Astrocyte (in vitro differentiated cells and primary cell): ENCODE data around the gene BTRC. TPM values are rescaled to one million over a fixed set of nuclear protein-coding genes. Genes with fewer than 3 reads are reported as not detected.
A peak's percentile ranks its signal among the peaks of the same experiment; 100 is the strongest.

ENCODE experiments used
- DNase-seq: peaks from one replicate; pipeline ENCODE4 v3.0.0-alpha.2; 2010; ENCODE audit warnings: low read depth
- FAIRE-seq: peaks from 2 replicates; lab custom pipeline; 2011; peaks lifted over from hg19 to GRCh38; lab: Jason Lieb, UNC
- H2AFZ ChIP-seq: 2 replicates; pipeline ENCODE4 v1.6.0; 2012; ENCODE audit warnings: low read depth, low read length, inconsistent platforms
- H3K27ac ChIP-seq: 2 replicates; pipeline ENCODE4 v1.5.1; 2011; ENCODE audit warnings: low read depth, low read length, inconsistent platforms
- H3K27me3 ChIP-seq: 2 replicates; pipeline ENCODE4 v1.6.0; 2011; ENCODE audit warnings: low read length, inconsistent platforms; ENCODE audit not compliant: insufficient read depth
- H3K36me3 ChIP-seq: 2 replicates; pipeline ENCODE4 v1.5.1; 2011; ENCODE audit warnings: low read length, inconsistent platforms; ENCODE audit not compliant: insufficient read depth
- H3K4me1 ChIP-seq: 2 replicates; pipeline ENCODE4 v1.5.1; 2011; ENCODE audit warnings: low read length, inconsistent platforms; ENCODE audit not compliant: insufficient read depth
- H3K4me2 ChIP-seq: 2 replicates; pipeline ENCODE4 v1.6.0; 2012; ENCODE audit warnings: low read length, inconsistent platforms
- H3K4me3 ChIP-seq: 2 replicates; pipeline ENCODE4 v1.5.1; 2011; ENCODE audit warnings: low read depth, mild to moderate bottlenecking, low read length, inconsistent platforms; ENCODE audit not compliant: insufficient read depth
- H3K79me2 ChIP-seq: 2 replicates; pipeline ENCODE4 v1.6.0; 2012; ENCODE audit warnings: mild to moderate bottlenecking, low read length, inconsistent platforms; ENCODE audit not compliant: insufficient read depth
- H3K9ac ChIP-seq: 2 replicates; pipeline ENCODE4 v1.6.0; 2012; ENCODE audit warnings: mild to moderate bottlenecking, low read length, inconsistent platforms
- H3K9me3 ChIP-seq: 2 replicates; pipeline ENCODE4 v1.5.1; 2012; ENCODE audit warnings: low read depth, mild to moderate bottlenecking, low read length, inconsistent platforms; ENCODE audit not compliant: insufficient read depth
- H4K20me1 ChIP-seq: 2 replicates; pipeline ENCODE4 v1.6.0; 2012; ENCODE audit warnings: low read length, inconsistent platforms; ENCODE audit not compliant: insufficient read depth
- H3K27ac Mint-ChIP-seq: one replicate; pipeline ENCODE4 v1.8.0; 2021; ENCODE audit warnings: mild to moderate bottlenecking, mixed read lengths; ENCODE audit not compliant: unreplicated experiment
- H3K27me3 Mint-ChIP-seq: one replicate; pipeline ENCODE4 v1.8.0; 2021; ENCODE audit warnings: low read depth, mixed read lengths; ENCODE audit not compliant: unreplicated experiment
- H3K36me3 Mint-ChIP-seq: one replicate; pipeline ENCODE4 v1.8.0; 2021; ENCODE audit warnings: low read depth, mixed read lengths; ENCODE audit not compliant: unreplicated experiment
- H3K4me1 Mint-ChIP-seq: one replicate; pipeline ENCODE4 v1.8.0; 2021; ENCODE audit warnings: low read depth, mixed read lengths; ENCODE audit not compliant: unreplicated experiment
- H3K4me3 Mint-ChIP-seq: one replicate; pipeline ENCODE4 v1.8.0; 2021; ENCODE audit warnings: mild to moderate bottlenecking, moderate library complexity, mixed read lengths; ENCODE audit not compliant: unreplicated experiment
- H3K9me3 Mint-ChIP-seq: one replicate; pipeline ENCODE4 v1.8.0; 2021; ENCODE audit warnings: mild to moderate bottlenecking, mixed read lengths; ENCODE audit not compliant: unreplicated experiment
- CTCF ChIP-seq: IDR thresholded peaks from 2 replicates; pipeline ENCODE4 v1.5.1; 2011; ENCODE audit warnings: low read depth, mild to moderate bottlenecking, inconsistent platforms, low read length, moderate library complexity; ENCODE audit not compliant: insufficient read depth
- EZH2 ChIP-seq: IDR thresholded peaks from 2 replicates; pipeline ENCODE4 v1.6.1; 2012; ENCODE audit warnings: mild to moderate bottlenecking, low read length, inconsistent platforms; ENCODE audit not compliant: insufficient read depth
- total RNA-seq: library from RNA; stranded (reverse); gene quantifications from 2 replicates; pipeline ENCODE4 v1.2.1, GENCODE V29; 2021

Gene BTRC
- total RNA-seq, 1 donor from 2014 or later: 33.3 TPM

GRCh38 chr10:101580486-101581399 lies 226.8 kb downstream of the BTRC start:
- Mint-ChIP-seq H3K4me3 (no peak overlapping the region), H3K27me3 (no peaks in the 10 kb centered on the region), H3K27ac (no peak overlapping the region), H3K36me3 (peaks cover 23% of the 10 kb centered on the region), H3K9me3 (no peaks in the 10 kb centered on the region), H3K4me1 (peaks cover 2% of the 10 kb centered on the region)
- Histone ChIP-seq H3K79me2 (no peaks in the 10 kb centered on the region), H2AFZ (no peak overlapping the region), H3K4me1 (no peaks in the 10 kb centered on the region), H3K9ac (no peak overlapping the region), H3K27me3 (no peaks in the 10 kb centered on the region), H4K20me1 (no peaks in the 10 kb centered on the region), H3K36me3 (no peaks in the 10 kb centered on the region), H3K27ac (no peak overlapping the region), H3K4me3 (no peak overlapping the region), H3K4me2 (no peak overlapping the region), H3K9me3 (no peaks in the 10 kb centered on the region)
- DNase-seq (no peak), FAIRE-seq (no peak)
- TF ChIP-seq EZH2: no peak
- TF ChIP-seq CTCF: no peak

- H3K9ac ChIP-seq: no peak overlapping the region
- no peaks in the 10 kb centered on the region for H4K20me1 ChIP-seq
- H3K4me1 Mint-ChIP-seq: peaks cover 12% of the 10 kb centered on the region
- no peaks in the 10 kb centered on the region for H3K9me3 ChIP-seq
- peaks cover 11% of the 10 kb centered on the region for H3K36me3 Mint-ChIP-seq
- no peak overlapping the region for H3K4me3 Mint-ChIP-seq
- no peaks in the 10 kb centered on the region for H3K36me3 ChIP-seq
- no peak overlapping the region for H3K27ac ChIP-seq
- peaks cover 16% of the 10 kb centered on the region for H3K4me1 ChIP-seq
- H3K27me3 Mint-ChIP-seq: no peaks in the 10 kb centered on the region
- H3K27me3 ChIP-seq: no peaks in the 10 kb centered on the region
- H2AFZ ChIP-seq: no peak overlapping the region
- peaks cover 17% of the 10 kb centered on the region for H3K79me2 ChIP-seq
- H3K4me2 ChIP-seq: no peak overlapping the region
- no peaks in the 10 kb centered on the region for H3K9me3 Mint-ChIP-seq
- FAIRE-seq (no peak), DNase-seq (no peak)
- no peak for TF ChIP-seq CTCF
- no peak for TF ChIP-seq EZH2
- no peak overlapping the region for H3K4me3 ChIP-seq
- peak overlapping the region; percentile 13 for H3K27ac Mint-ChIP-seq
Measured at GRCh38 chr10:101585841-101586240, 231.9 kb downstream of the BTRC start.
